Amygdala (tissue), 56 donors: ENCODE data around the gene CNOT11.
"Not testable (repeated sequence)": the region's sequence is repeated elsewhere in the genome, so short reads cannot be mapped to it uniquely, and the experiment has no call there.

ENCODE experiments used
- DNase-seq, 56 donors: peaks; one replicate each; lab custom pipeline; 2025; lab: John Stamatoyannopoulos, UW

CNOT11 gene

DNA sequence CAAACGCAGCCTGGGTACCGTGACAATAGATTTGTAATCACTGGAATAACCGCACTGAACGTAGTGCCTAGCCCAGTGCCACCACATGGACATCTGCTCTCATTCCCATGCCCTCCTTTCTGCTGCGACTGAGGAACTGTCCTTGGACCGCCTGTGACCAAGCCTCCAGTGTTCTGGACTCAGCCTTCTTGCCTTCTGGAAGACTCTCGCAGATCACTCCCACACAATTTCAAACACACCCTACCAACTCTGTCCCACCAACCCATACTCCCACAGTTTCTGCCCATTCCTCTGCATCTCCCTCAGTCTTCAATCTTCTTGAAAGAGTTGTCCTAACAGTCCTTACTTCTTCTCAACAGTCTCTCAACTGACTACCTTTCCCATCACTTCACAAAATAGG is 53.7 kb downstream of the CNOT11 start:
- DNase-seq = no peak

DNA sequence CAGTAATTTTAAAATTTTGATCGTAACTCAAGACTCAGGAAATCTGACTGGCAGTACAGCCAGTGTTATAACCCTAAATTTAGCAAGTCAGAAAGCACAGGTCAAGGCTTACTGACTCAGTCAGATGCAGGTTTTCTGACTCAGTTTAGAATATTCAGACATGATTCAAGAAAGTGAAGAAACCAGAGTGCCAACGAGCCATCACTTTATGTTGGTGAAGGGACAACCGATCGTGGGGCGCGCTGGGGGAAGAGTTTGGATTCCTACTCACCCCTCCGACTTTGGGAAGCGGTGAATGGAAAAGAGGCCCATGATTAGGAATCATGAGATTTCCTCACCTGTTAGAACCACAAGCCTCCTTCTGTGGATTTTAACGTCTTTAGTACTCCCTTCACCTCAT is 54.8 kb downstream of the CNOT11 start:
- DNase-seq = no peak

DNA sequence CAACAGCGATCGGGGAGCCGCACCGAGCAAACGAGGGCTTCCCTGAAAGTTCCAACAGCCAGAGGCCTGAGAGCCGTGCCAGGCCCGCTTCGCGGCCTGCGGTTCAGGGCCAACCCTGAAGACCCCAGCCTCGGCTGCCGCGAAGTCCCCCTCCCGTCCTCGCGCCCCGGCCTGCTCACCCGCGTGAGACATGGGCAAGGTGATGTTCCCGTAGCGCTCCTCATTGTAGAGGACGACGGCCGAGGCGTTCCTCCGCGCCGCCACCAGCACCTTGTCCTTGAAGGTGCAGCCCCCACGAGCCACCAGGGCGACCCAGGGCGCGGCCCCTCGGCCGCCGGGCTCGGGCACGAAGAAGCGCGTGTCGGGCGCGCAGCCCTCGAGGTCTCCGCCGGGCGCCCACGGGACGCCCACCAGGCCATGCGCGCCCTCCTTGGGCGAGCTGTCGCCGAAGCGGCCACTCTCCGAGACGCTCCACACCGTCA is 55.3 kb downstream of the CNOT11 start:
- peak in 3 of 56 donors; percentile 35 to 59 (median 57) for DNase-seq

- DNase-seq = peak; percentile 32 to 94 (median 80)
Observed at GRCh38 chr2:101308432-101309210, 55.9 kb downstream of the CNOT11 start, which contains the start of gene RNF149. Gene RNF149 (minus strand): TSS chr2:101308701. CDS start chr2:101308588, 113 bp downstream.

DNA sequence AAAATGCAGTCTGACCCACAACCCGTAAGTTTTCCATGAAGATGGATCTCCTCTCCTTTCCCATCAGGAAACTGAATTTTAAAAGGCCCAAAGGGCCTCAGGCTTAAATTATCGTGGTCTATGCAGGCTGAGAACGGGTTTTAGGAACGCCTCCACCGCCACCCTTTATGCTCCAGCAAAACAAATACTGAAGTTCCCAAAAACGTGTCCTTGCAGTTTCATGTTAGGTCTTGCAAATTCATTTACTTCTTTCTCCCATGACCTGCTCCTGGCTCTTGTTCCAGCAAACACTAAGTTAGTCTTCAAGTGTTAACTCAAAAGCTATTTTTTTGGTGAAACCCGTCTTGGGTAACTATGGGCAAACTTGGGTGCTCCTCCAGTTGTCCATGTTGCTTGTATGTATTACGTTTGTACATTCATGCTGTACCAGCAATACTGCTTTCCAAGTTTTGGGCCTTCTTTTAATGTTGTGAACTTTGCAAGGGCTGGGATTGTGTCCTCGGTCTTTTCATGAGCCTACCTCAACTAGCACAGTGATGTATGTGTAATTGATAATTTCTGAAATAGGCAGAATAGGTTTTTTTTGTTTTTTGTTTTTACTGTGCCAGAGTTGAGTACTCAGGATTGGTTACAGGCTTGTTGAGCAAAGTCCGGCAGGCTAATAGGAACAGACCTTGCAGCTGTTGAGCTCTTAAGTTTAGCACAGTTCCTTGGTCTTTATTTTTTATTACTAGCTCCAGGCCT is 57.6 kb downstream of the CNOT11 start:
- no peak for DNase-seq

DNA sequence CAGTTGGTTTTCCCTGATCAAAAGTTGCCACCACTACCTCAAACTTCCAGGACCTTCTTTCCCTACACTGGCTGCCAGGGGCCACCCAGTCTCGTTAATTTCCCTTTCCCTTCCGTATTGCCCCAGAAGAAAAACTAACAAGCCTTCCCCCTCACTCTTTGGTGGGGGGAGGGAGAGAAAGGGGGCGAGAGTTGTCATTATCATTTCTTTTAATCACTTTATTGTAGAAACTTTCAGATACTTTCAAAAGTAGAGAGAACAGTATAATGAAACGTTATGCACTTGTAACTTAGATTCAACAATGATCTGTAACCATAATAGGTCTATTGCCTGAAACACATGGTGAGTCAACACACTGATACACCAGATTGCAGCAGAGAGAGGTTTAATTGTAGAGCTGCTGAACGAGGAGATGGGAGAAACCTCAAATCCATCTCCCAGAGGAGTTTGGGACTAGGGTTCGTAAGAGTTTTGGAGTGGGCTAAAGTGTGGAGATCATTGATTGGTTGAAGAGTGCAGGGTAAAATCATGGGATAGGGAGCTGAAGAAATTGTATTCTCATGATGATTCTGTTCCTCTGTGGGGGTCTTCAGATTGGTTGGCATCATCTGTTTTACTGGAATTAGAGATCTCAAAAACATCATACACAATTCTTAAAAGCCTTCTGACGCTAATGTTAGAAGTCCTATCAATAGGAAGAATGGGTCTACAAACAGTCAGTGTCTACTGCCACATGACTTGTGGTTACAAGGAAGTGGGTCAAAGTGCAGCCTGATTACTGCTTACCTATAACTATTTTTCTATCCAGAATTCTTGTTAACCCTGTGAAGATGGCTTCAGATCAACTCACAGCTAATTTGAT is 58.4 kb downstream of the CNOT11 start:
- no peak for DNase-seq

DNA sequence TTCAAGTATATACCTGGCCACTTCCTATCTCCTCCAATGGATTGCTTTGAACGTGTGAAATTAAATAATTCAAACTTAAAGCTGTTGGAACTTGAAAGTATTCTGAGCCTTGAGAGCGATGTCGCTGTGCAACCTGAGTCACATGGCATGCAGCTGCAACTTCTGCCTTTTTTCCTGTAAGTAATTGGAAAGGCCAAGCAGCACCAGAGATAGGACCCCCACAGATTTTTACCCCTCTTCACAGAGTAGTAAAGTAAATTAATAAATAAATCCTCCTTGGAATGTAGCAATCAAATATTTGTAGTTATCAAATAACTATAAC is 59.0 kb downstream of the CNOT11 start:
- no peak for DNase-seq

GRCh38 chr2:101316568-101316967 is 63.9 kb downstream of the CNOT11 start:
- not testable (repeated sequence) for DNase-seq
